Measurements from ENCODE around the gene MX2.

MX2 gene

GRCh38 chr21:41406340-41406739 is 44.5 kb downstream of the MX2 start:
- Histone ChIP-seq H3K4me3 (ENCODE audit: low read length) (no peak overlapping the region), H3K79me2 (ENCODE audit: low read length) (no peaks in the 10 kb centered on the region), H3K9me2 (replicated peaks; ENCODE audit: insufficient read depth, low read length) (no peaks in the 10 kb centered on the region), H3F3A (ENCODE audit: insufficient read depth, low read length) (no peaks in the 10 kb centered on the region), H3K27ac (ENCODE audit: low read length) (no peak overlapping the region), H3K9ac (ENCODE audit: low read length) (no peak overlapping the region), H3K4me1 (ENCODE audit: low read length) (no peaks in the 10 kb centered on the region), H4K20me1 (ENCODE audit: insufficient read depth, low read length) (no peaks in the 10 kb centered on the region), H3K4me2 (ENCODE audit: low read depth, low read length) (no peak overlapping the region), H3K36me3 (replicated peaks; ENCODE audit: insufficient read depth, low read length) (no peaks in the 10 kb centered on the region), H3K27me3 (replicated peaks; ENCODE audit: insufficient read depth, low read length) (no peaks in the 10 kb centered on the region), H2AFZ (ENCODE audit: low read length) (no peak overlapping the region), H3K9me3 (replicated peaks; ENCODE audit: insufficient read depth, low read length) (no peaks in the 10 kb centered on the region)
- no peak for TF ChIP-seq EZH2phosphoT487 (IDR thresholded peaks at IDR 0.05; ENCODE audit: low read length)
- TF ChIP-seq CTCF (IDR thresholded peaks at IDR 0.05; ENCODE audit: low read length): no peak
- no peak for TF ChIP-seq EZH2 (optimal IDR thresholded peaks at IDR 0.05; ENCODE audit: low read depth, low read length)
- DNase-seq: no peak

DNA sequence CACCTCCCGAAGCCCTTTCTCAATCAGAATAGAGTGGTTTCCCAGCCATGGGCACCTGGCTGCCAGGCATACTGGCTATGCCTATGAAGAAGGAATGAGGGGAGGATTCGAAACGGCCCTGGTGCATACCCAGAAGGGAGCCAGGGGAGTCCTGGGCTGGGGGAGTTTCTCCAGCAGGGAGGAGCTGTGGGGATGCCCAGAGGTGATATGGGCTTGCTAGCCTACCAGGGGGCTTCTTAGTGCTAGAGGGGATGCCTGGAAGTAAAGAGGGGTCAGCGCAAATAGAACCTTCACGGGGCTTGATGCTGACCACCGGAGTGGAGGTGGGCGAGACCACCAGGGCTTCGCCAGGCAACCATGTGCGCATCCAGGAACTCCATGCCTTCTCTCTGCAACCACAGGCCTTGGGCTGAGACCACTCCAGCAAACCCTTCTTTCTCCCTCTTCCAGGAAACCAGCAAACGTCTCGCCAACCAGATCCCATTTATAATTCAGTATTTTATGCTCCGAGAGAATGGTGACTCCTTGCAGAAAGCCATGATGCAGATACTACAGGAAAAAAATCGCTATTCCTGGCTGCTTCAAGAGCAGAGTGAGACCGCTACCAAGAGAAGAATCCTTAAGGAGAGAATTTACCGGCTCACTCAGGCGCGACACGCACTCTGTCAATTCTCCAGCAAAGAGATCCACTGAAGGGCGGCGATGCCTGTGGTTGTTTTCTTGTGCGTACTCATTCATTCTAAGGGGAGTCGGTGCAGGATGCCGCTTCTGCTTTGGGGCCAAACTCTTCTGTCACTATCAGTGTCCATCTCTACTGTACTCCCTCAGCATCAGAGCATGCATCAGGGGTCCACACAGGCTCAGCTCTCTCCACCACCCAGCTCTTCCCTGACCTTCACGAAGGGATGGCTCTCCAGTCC is 46.0 kb downstream of the MX2 start:
- no peaks in the 10 kb centered on the region for H3K36me3 ChIP-seq (replicated peaks; ENCODE audit: insufficient read depth, low read length)

GRCh38 chr21:41410361-41410760 is 48.5 kb downstream of the MX2 start:
- H3K4me1 ChIP-seq (ENCODE audit: low read length): no peaks in the 10 kb centered on the region
- H3K79me2 ChIP-seq (ENCODE audit: low read length): no peaks in the 10 kb centered on the region
- H2AFZ ChIP-seq (ENCODE audit: low read length): no peak overlapping the region
- H3K27ac ChIP-seq (ENCODE audit: low read length): no peak overlapping the region
- H3K27me3 ChIP-seq (replicated peaks; ENCODE audit: insufficient read depth, low read length): no peaks in the 10 kb centered on the region
- H3K4me3 ChIP-seq (ENCODE audit: low read length): no peak overlapping the region
- TF ChIP-seq EZH2 (optimal IDR thresholded peaks at IDR 0.05; ENCODE audit: low read depth, low read length) (no peak), CTCF (IDR thresholded peaks at IDR 0.05; ENCODE audit: low read length) (no peak), EZH2phosphoT487 (IDR thresholded peaks at IDR 0.05; ENCODE audit: low read length) (no peak)
- no peaks in the 10 kb centered on the region for H3K36me3 ChIP-seq (replicated peaks; ENCODE audit: insufficient read depth, low read length)
- no peak overlapping the region for H3K4me2 ChIP-seq (ENCODE audit: low read depth, low read length)
- H3F3A ChIP-seq (ENCODE audit: insufficient read depth, low read length): no peaks in the 10 kb centered on the region
- no peaks in the 10 kb centered on the region for H3K9me2 ChIP-seq (replicated peaks; ENCODE audit: insufficient read depth, low read length)
- no peak for DNase-seq
- H3K9me3 ChIP-seq (replicated peaks; ENCODE audit: insufficient read depth, low read length): no peaks in the 10 kb centered on the region
- H4K20me1 ChIP-seq (ENCODE audit: insufficient read depth, low read length): no peaks in the 10 kb centered on the region
- H3K9ac ChIP-seq (ENCODE audit: low read length): no peak overlapping the region

More for the DNA sequence above, 46.0 kb downstream of the MX2 start:
- no peaks in the 10 kb centered on the region for H4K20me1 ChIP-seq (ENCODE audit: insufficient read depth, low read length)
- no peak for DNase-seq
- H3K27me3 ChIP-seq (replicated peaks; ENCODE audit: insufficient read depth, low read length): no peaks in the 10 kb centered on the region
- H3K4me3 ChIP-seq (ENCODE audit: low read length): no peak overlapping the region
- H3K4me1 ChIP-seq (ENCODE audit: low read length): no peaks in the 10 kb centered on the region
- H3K9ac ChIP-seq (ENCODE audit: low read length): no peak overlapping the region
- H3K9me3 ChIP-seq (replicated peaks; ENCODE audit: insufficient read depth, low read length): no peaks in the 10 kb centered on the region
- no peak overlapping the region for H2AFZ ChIP-seq (ENCODE audit: low read length)
- no peak overlapping the region for H3K27ac ChIP-seq (ENCODE audit: low read length)
- H3F3A ChIP-seq (ENCODE audit: insufficient read depth, low read length): no peaks in the 10 kb centered on the region
- no peaks in the 10 kb centered on the region for H3K79me2 ChIP-seq (ENCODE audit: low read length)
- no peak overlapping the region for H3K4me2 ChIP-seq (ENCODE audit: low read depth, low read length)
- H3K9me2 ChIP-seq (replicated peaks; ENCODE audit: insufficient read depth, low read length): no peaks in the 10 kb centered on the region
- TF ChIP-seq CTCF (IDR thresholded peaks at IDR 0.05; ENCODE audit: low read length) (no peak), EZH2phosphoT487 (IDR thresholded peaks at IDR 0.05; ENCODE audit: low read length) (no peak), EZH2 (optimal IDR thresholded peaks at IDR 0.05; ENCODE audit: low read depth, low read length) (no peak)

All from MM.1S (cell line).